ENCODE data around the gene KCNJ12. TPM values are rescaled to one million over a fixed set of nuclear protein-coding genes. Genes with fewer than 3 reads are reported as not detected.

The KCNJ12 gene
- total RNA-seq, 1 donor from 2014 or later: 0.82 TPM

DNA sequence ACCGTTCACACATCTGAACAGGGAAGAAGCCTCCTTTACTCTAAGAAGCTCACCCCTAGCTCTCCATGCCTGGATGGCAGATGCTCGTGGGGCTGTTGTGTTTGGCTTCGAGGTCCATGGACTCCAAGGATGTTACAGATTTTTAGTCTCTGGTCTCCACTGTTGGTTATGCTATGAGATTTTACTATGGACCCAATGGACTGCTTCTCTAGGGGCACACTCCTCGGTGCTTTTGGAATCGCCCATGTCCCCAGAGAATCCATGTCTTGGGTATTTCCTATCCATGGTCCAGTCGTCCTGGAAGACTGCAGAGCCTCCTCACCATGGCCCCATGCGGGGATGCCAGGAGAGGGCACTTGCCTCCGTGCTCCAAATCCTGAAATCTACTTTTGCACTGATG lies 83.4 kb downstream of the KCNJ12 start:
- DNase-seq (ENCODE audit: low spot score in 2 of 2) (no peak), FAIRE-seq (no peak)

DNA sequence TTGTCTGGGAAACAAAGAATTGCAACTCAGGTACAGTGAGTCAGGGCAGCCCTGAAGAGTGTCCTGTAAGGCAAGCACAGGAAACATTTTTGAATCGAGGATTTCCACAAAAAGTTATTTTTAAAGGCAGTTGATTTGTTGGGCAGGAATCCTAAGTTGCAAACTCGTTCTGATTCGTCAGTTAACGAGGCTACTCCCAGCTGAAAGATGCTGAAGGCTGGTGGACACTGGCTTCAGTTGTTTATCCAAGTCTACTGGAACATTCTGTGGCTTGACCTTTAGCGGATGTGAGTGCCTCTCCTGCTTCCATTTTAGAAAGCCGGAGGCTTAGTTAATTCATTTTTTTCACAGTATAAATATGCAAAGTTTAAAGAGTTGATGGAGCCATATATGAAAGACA lies 84.2 kb downstream of the KCNJ12 start:
- DNase-seq (ENCODE audit: low spot score in 2 of 2) (no peak), FAIRE-seq (no peak)

DNA sequence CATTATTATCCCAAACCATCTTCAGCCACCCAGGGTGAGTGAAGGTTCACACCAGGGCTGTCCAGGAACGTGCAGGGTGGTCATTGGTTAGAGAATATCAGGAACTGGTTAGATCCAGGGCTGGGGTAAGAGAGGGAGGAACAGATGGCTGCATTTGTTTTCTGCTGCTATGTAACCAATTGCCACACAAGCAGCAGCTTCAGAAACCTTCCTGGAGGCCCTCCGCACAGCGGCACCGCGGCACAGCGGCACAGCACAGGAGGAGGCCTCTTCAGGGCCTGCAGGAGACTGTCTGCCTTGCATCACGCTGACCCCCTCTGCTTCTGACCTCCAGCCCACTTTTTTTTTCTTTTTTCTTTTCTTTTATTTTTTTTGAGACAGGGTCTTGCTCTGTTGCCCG lies 86.1 kb downstream of the KCNJ12 start:
- DNase-seq (ENCODE audit: low spot score in 2 of 2) (no peak), FAIRE-seq (no peak)

DNA sequence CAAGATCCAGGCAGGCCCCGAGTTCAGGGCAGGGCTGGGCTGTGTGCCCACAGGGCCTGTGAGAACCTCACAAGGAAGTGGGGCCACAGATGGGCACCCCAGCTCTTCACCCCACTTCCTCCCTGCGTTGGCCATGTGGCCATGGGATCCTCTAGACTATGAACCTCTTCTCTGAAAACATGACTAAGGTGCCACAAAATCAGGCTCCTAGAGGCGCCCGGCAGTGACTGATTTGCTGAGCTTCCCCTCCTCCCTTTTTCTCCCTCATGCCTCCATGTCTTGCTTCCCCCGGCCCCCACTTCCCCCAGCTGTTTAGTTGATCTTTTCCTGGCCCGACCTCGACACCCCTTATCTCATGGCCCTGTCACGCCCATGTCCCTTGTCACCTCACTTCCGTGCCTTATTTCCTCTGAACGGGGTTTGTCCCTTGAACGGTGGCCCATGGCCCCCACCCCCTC lies 87.1 kb downstream of the KCNJ12 start:
- FAIRE-seq (no peak), DNase-seq (ENCODE audit: low spot score in 2 of 2) (no peak)

- FAIRE-seq (no peak), DNase-seq (ENCODE audit: low spot score in 2 of 2) (peak in 1 of 2 donors; percentile 46)
Measured at GRCh38 chr17:21463779-21464407, 87.7 kb downstream of the KCNJ12 start.

- FAIRE-seq: no peak
- no peak for DNase-seq (ENCODE audit: low spot score in 2 of 2)
Measured at GRCh38 chr17:21464611-21465021, 88.5 kb downstream of the KCNJ12 start.

GRCh38 chr17:21466550-21466949 lies 90.4 kb downstream of the KCNJ12 start:
- FAIRE-seq: no peak
- no peak for DNase-seq (ENCODE audit: low spot score in 2 of 2)

GRCh38 chr17:21467196-21467595 lies 91.0 kb downstream of the KCNJ12 start:
- no peak for DNase-seq (ENCODE audit: low spot score in 2 of 2)
- no peak for FAIRE-seq

DNA sequence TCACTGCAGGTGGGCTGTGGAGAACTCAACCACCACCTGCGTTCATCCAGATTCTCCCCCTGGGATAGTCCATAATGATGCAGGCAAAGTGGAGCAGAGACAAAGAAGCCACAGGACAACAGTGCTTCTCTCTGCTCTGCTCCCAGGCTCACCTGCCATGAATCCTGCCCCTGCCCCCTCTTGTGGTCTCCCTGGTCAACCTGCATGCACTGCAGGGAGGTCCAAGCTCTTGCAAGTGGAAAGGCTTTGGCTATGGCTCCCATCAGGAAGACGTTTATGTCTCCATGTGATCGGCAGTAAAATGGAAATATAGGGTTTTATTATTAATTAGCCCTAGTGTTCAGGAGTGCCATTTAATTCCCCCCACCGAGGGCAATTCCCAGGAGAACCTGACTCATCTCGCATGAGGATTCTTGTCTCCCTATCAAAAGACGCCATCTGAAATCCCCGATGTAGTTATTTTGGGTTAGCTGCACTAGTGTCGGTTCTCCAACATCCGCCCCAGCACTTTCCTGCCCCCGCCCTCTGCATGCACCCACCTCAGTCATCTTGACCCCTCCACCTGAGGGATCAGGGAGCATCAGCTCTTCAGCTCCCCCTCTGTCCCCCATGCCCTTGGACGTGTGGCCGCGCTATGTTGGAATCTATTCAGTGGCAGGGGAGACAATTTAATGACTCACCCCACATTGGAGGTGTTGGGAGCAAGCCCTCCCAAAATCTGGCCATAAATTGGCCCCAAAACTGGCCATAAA lies 91.8 kb downstream of the KCNJ12 start:
- DNase-seq (ENCODE audit: low spot score in 2 of 2): no peak
- no peak for FAIRE-seq

Other genes with a start within 250 kb of the KCNJ12 start
- 11.4 TPM for gene DHRS7B, start 249.4 kb upstream of the KCNJ12 start, total RNA-seq
- 11.0 TPM for gene TMEM11, start 162.2 kb upstream of the KCNJ12 start, total RNA-seq
- 1.6 TPM for gene NATD1, start 122.9 kb upstream of the KCNJ12 start, total RNA-seq
- gene MAP2K3, start 91.6 kb upstream of the KCNJ12 start, total RNA-seq: 2.0 TPM

All from frontal cortex (tissue), 4 donors.